ENCODE results near the gene FABP3.

DNA sequence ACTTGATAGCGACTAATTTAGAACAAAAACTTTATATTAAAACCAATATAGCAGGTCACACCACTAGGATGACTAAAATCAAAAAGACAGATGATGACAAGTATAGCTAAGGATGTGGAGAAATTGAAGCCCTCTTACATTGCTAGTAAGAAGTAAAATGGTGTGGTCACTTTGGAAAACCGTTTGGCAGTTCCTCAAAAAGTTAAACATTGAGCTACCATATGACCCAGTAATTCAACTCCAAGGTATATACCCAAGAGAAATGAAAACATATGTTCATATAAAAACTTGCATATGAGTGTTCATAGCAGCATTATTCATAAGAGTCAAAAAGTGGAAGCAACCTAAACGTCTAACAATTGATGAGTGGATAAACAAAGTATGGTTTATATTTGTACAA is 27.1 kb upstream of the FABP3 start:
- TF ChIP-seq, protein P1, sequence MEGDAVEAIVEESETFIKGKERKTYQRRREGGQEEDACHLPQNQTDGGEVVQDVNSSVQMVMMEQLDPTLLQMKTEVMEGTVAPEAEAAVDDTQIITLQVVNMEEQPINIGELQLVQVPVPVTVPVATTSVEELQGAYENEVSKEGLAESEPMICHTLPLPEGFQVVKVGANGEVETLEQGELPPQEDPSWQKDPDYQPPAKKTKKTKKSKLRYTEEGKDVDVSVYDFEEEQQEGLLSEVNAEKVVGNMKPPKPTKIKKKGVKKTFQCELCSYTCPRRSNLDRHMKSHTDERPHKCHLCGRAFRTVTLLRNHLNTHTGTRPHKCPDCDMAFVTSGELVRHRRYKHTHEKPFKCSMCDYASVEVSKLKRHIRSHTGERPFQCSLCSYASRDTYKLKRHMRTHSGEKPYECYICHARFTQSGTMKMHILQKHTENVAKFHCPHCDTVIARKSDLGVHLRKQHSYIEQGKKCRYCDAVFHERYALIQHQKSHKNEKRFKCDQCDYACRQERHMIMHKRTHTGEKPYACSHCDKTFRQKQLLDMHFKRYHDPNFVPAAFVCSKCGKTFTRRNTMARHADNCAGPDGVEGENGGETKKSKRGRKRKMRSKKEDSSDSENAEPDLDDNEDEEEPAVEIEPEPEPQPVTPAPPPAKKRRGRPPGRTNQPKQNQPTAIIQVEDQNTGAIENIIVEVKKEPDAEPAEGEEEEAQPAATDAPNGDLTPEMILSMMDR (IDR thresholded peaks at IDR 0.05): no peak
- TF ChIP-seq POLR2A (IDR thresholded peaks at IDR 0.05): no peak
